ENCODE data around the gene GPAT3. TPM values are rescaled to one million over a fixed set of nuclear protein-coding genes. Genes with fewer than 3 reads are reported as not detected.

GPAT3 gene
- total and polyA plus RNA-seq, 2 of the 8 experiments (the other 6 are each of a cell fraction or from before 2014, with no cell fraction given) = 0.23 to 2.0 TPM

DNA sequence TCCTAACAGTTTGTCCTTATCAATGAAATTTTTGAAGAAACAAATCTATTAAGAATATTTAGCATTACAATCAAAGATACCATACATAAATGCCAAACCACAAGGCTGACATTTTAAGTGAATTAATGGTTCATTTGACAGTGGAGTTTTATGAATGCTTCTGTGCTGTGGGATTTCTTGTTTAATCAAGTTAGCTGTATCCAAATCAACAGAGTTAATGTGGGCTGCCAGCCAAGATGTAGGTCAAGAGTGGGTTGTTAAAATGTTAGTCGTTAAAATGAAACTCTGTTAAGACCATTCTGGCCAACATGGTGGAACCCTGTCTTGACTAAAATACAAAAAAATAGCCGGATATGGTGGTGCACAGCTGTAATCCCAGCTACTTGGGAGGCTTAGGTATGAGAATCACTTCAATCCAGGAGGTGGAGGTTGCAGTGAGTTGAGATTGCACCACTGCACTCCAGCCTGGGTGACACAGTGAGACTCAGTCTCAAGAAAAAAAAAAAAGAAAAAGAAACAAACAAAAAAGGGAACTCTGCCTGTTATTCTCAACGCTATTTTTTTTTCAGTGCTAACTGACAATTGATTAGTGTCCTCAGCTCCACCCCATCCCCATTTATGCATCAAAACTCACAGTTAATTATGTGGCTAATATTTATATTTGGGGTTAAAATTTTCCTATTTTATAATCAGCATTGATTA is 20.2 kb downstream of the GPAT3 start:
- DNase-seq (ENCODE audit: low read depth in 1 of 2, low spot score in 2 of 2) = no peak
- H3K27me3 ChIP-seq (replicated peaks in 1 of 4; ENCODE audit: control insufficient read depth in 3 of 4, extremely low read depth in 1 of 4, insufficient read depth in 3 of 4, low read length in 3 of 4) = no peaks in the 10 kb centered on the region
- CTCF ChIA-PET (ENCODE audit: partially characterized antibody) = interaction anchor here (1.1 kb wide), 1 partner anchor 28 kb away, joined by 3 read pairs; no protein-coding TSS in a partner anchor
- TF ChIP-seq POU5F1 (IDR thresholded peaks at IDR 0.05; ENCODE audit: low read depth, low read length) (no peak), RBBP5 (IDR thresholded peaks at IDR 0.05; ENCODE audit: borderline replicate concordance, low read depth, low read length) (no peak)
- TF ChIP-seq, protein P1, sequence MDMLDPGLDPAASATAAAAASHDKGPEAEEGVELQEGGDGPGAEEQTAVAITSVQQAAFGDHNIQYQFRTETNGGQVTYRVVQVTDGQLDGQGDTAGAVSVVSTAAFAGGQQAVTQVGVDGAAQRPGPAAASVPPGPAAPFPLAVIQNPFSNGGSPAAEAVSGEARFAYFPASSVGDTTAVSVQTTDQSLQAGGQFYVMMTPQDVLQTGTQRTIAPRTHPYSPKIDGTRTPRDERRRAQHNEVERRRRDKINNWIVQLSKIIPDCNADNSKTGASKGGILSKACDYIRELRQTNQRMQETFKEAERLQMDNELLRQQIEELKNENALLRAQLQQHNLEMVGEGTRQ (IDR thresholded peaks at IDR 0.05; ENCODE audit: low read length) = no peak

More for the DNA sequence above, 20.2 kb downstream of the GPAT3 start:
- Histone ChIP-seq H3K9ac (replicated peaks in 1 of 4; ENCODE audit: extremely low read depth in 1 of 4, low read depth in 3 of 4, low read length in 3 of 4) (no peak overlapping the region), H2BK5ac (ENCODE audit: low read depth, low read length) (no peak overlapping the region), H3K36me3 (ENCODE audit: control insufficient read depth in 2 of 4, insufficient read depth in 4 of 4, low read length in 3 of 4) (no peaks in the 10 kb centered on the region), H3K4me2 (ENCODE audit: insufficient read depth in 1 of 2, low read depth in 2 of 2, low read length in 2 of 2) (no peak overlapping the region), H2AK5ac (ENCODE audit: low read depth, low read length) (no peak overlapping the region), H3K4ac (replicated peaks; ENCODE audit: insufficient read length, low read depth, low read length) (no peak overlapping the region), H3K56ac (replicated peaks; ENCODE audit: insufficient read length, low read depth, low read length) (no peak overlapping the region), H3K4me1 (replicated peaks in 1 of 4; ENCODE audit: control insufficient read depth in 3 of 4, insufficient read depth in 4 of 4, low read length in 3 of 4) (peaks cover 0 to 2% (median 0%) of the 10 kb centered on the region in 4 experiments; a peak in 1 of 7 replicates), H3K14ac (ENCODE audit: insufficient read length) (no peak overlapping the region), H3K79me1 (ENCODE audit: low read depth, low read length) (no peaks in the 10 kb centered on the region), H2BK120ac (replicated peaks; ENCODE audit: low read depth, low read length) (no peak overlapping the region), H4K5ac (ENCODE audit: insufficient read length, low read depth, low read length) (no peak overlapping the region), H3K4me3 (ENCODE audit: extremely low read depth in 1 of 4, insufficient read depth in 2 of 4, low read depth in 3 of 4, low read length in 4 of 4) (no peak overlapping the region), H3K18ac (ENCODE audit: extremely low read depth, low read length) (no peak overlapping the region), H2AFZ (ENCODE audit: low read length) (no peak overlapping the region), H4K8ac (ENCODE audit: extremely low read depth, insufficient read depth, low read length) (no peak overlapping the region), H2BK15ac (ENCODE audit: low read length) (no peak overlapping the region), H3K23ac (ENCODE audit: insufficient read length) (no peak overlapping the region), H3K27ac (ENCODE audit: low read depth, low read length) (no peak overlapping the region), H2BK12ac (ENCODE audit: low read depth, low read length) (no peak overlapping the region), H4K20me1 (replicated peaks in 1 of 2; ENCODE audit: control insufficient read depth in 1 of 2, insufficient read depth in 2 of 2, low read length in 2 of 2) (no peaks in the 10 kb centered on the region), H2BK20ac (ENCODE audit: low read length) (no peak overlapping the region), H3K23me2 (ENCODE audit: low read depth, low read length) (no peaks in the 10 kb centered on the region), H4K91ac (replicated peaks; ENCODE audit: insufficient read length, low read length) (no peak overlapping the region), H3K79me2 (ENCODE audit: control insufficient read depth in 1 of 2, insufficient read depth in 2 of 2, low read length in 2 of 2) (no peaks in the 10 kb centered on the region), H3K9me3 (ENCODE audit: insufficient read depth in 2 of 2, low read depth in 1 of 2, low read length in 1 of 2) (no peaks in the 10 kb centered on the region)
- no peak for FAIRE-seq
- POLR2A ChIA-PET (ENCODE audit: partially characterized antibody) = no interaction called here
- WGBS, 2 experiments (ENCODE audit: extremely low coverage in 1 of 2, insufficient coverage in 1 of 2, insufficient read length in 1 of 2, insufficient replicate concordance in 2 of 2, low coverage in 1 of 2, low lambda C conversion rate in 2 of 2, missing lambda C conversion rate in 1 of 2) = 87% methylated on average over 3 of the region's 3 CpGs; no CpG with 5 or more reads in 1 of the 2 experiments

Data from H1 (cell line).